Measurements from ENCODE around the gene PARP12. TPM values are rescaled to one million over a fixed set of nuclear protein-coding genes. Genes with fewer than 3 reads are reported as not detected.
A peak's percentile ranks its signal among the peaks of the same experiment; 100 is the strongest.

Gene PARP12
- total RNA-seq, 2 donors from 2014 or later = 21.9 to 46.4 TPM

GRCh38 chr7:140004672-140005071, 58.1 kb downstream of the PARP12 start:
- intact Hi-C loops (cut with DNase I) = loop anchor here (5.0 to 10.0 kb wide), 3 partner anchors 320 to 502 kb away; no protein-coding TSS in a partner anchor
- 100% methylated on average over 6 of the region's 6 CpGs for WGBS

GRCh38 chr7:140003913-140004382, 58.8 kb downstream of the PARP12 start:
- no peaks in the 10 kb centered on the region for H3K36me3 ChIP-seq
- no peak for TF ChIP-seq POLR2AphosphoS5 (IDR thresholded peaks at IDR 0.05)
- peak in 3 of 4 experiments; percentile 32 to 60 (median 50) for TF ChIP-seq CTCF (IDR thresholded peaks at IDR 0.05)
- no peak for TF ChIP-seq POLR2A (IDR thresholded peaks at IDR 0.05)
- intact Hi-C loops (cut with DNase I) = loop anchor here (2.0 to 10.0 kb wide), 4 partner anchors 229 to 502 kb away; no protein-coding TSS in a partner anchor
- no peaks in the 10 kb centered on the region for H3K9me3 ChIP-seq
- no peaks in the 10 kb centered on the region for H3K4me1 ChIP-seq (replicated peaks)
- no peaks in the 10 kb centered on the region for H3K27me3 ChIP-seq (replicated peaks; ENCODE audit: insufficient read depth)
- 60% methylated on average over 9 of the region's 9 CpGs for WGBS
- no peak overlapping the region for H3K27ac ChIP-seq
- no peak for DNase-seq (ENCODE audit: low spot score)
- no peak overlapping the region for H3K4me3 ChIP-seq

More at GRCh38 chr7:140004672-140005071, 58.1 kb downstream of the PARP12 start:
- TF ChIP-seq POLR2AphosphoS5 (IDR thresholded peaks at IDR 0.05) (no peak), POLR2A (IDR thresholded peaks at IDR 0.05) (no peak), CTCF (IDR thresholded peaks at IDR 0.05) (no peak)
- H3K9me3 ChIP-seq = no peaks in the 10 kb centered on the region
- no peaks in the 10 kb centered on the region for H3K27me3 ChIP-seq (replicated peaks; ENCODE audit: insufficient read depth)
- no peaks in the 10 kb centered on the region for H3K36me3 ChIP-seq
- H3K4me3 ChIP-seq = no peak overlapping the region
- no peak overlapping the region for H3K27ac ChIP-seq
- no peaks in the 10 kb centered on the region for H3K4me1 ChIP-seq (replicated peaks)
- DNase-seq (ENCODE audit: low spot score) = no peak

- no peak for TF ChIP-seq POLR2A (IDR thresholded peaks at IDR 0.05)
- H3K4me3 ChIP-seq = no peak overlapping the region
- intact Hi-C loops (cut with DNase I) = loop anchor here (5.0 to 10.0 kb wide), 3 partner anchors 324 to 498 kb away; no protein-coding TSS in a partner anchor
- no peak for DNase-seq (ENCODE audit: low spot score)
- no peaks in the 10 kb centered on the region for H3K9me3 ChIP-seq
- H3K36me3 ChIP-seq = no peaks in the 10 kb centered on the region
- H3K27ac ChIP-seq = no peak overlapping the region
- WGBS = 95% methylated on average over 6 of the region's 6 CpGs
- no peaks in the 10 kb centered on the region for H3K4me1 ChIP-seq (replicated peaks)
- no peaks in the 10 kb centered on the region for H3K27me3 ChIP-seq (replicated peaks; ENCODE audit: insufficient read depth)
Observed at GRCh38 chr7:140000666-140001268, 62.0 kb downstream of the PARP12 start.

GRCh38 chr7:139999516-139999915, 63.2 kb downstream of the PARP12 start:
- Histone ChIP-seq H3K36me3 (no peaks in the 10 kb centered on the region), H3K4me1 (replicated peaks) (no peaks in the 10 kb centered on the region), H3K9me3 (no peaks in the 10 kb centered on the region), H3K27me3 (replicated peaks; ENCODE audit: insufficient read depth) (no peaks in the 10 kb centered on the region), H3K4me3 (no peak overlapping the region), H3K27ac (no peak overlapping the region)
- no peak for TF ChIP-seq CTCF (IDR thresholded peaks at IDR 0.05)
- TF ChIP-seq POLR2A (IDR thresholded peaks at IDR 0.05) = no peak
- no peak for TF ChIP-seq POLR2AphosphoS5 (IDR thresholded peaks at IDR 0.05)
- intact Hi-C loops (cut with DNase I) = no loop called here
- no peak for DNase-seq (ENCODE audit: low spot score)
- WGBS = 94% methylated on average over 6 of the region's 6 CpGs

GRCh38 chr7:139998572-139998971, 64.2 kb downstream of the PARP12 start:
- no peak for TF ChIP-seq CTCF (IDR thresholded peaks at IDR 0.05)
- WGBS = 95% methylated on average over 4 of the region's 4 CpGs
- H3K9me3 ChIP-seq = no peaks in the 10 kb centered on the region
- no peak overlapping the region for H3K27ac ChIP-seq
- intact Hi-C loops (cut with DNase I) = no loop called here
- H3K4me3 ChIP-seq = no peak overlapping the region
- H3K4me1 ChIP-seq (replicated peaks) = no peaks in the 10 kb centered on the region
- H3K36me3 ChIP-seq = no peaks in the 10 kb centered on the region
- no peak for DNase-seq (ENCODE audit: low spot score)
- H3K27me3 ChIP-seq (replicated peaks; ENCODE audit: insufficient read depth) = no peaks in the 10 kb centered on the region

Measured in prostate gland (tissue), 2 donors.